GM10847 (cell line): ENCODE data around the gene ATN1.

Source experiments
- POLR2A ChIP-seq: IDR thresholded peaks from 2 replicates; pipeline ENCODE4 v1.6.1; 2011; ENCODE audit not compliant: insufficient read length; ENCODE audit errors: extremely low read depth

Gene ATN1

GRCh38 chr12:6965026-6965661 lies 37.4 kb downstream of the ATN1 start:
- TF ChIP-seq POLR2A: no peak

- TF ChIP-seq POLR2A: no peak
Measured at GRCh38 chr12:6965714-6966113, 38.0 kb downstream of the ATN1 start.

- TF ChIP-seq POLR2A: no peak
Measured at GRCh38 chr12:6966351-6966750, 38.6 kb downstream of the ATN1 start.

GRCh38 chr12:6967651-6968100 lies 39.9 kb downstream of the ATN1 start:
- no peak for TF ChIP-seq POLR2A

GRCh38 chr12:6968426-6968825 lies 40.7 kb downstream of the ATN1 start:
- no peak for TF ChIP-seq POLR2A

GRCh38 chr12:6970096-6970527 lies 42.4 kb downstream of the ATN1 start:
- no peak for TF ChIP-seq POLR2A

GRCh38 chr12:6974180-6974579 lies 46.4 kb downstream of the ATN1 start:
- no peak for TF ChIP-seq POLR2A

GRCh38 chr12:6975297-6976032 lies 47.7 kb downstream of the ATN1 start:
- TF ChIP-seq POLR2A: no peak

- no peak for TF ChIP-seq POLR2A
Measured at GRCh38 chr12:6977653-6978052, 49.9 kb downstream of the ATN1 start.

- TF ChIP-seq POLR2A: no peak
Measured at GRCh38 chr12:6978188-6978587, 50.4 kb downstream of the ATN1 start.

- no peak for TF ChIP-seq POLR2A
Measured at GRCh38 chr12:6978611-6979011, 50.9 kb downstream of the ATN1 start.

- no peak for TF ChIP-seq POLR2A
Measured at GRCh38 chr12:6979021-6979420, 51.3 kb downstream of the ATN1 start.

GRCh38 chr12:6979453-6979852 lies 51.7 kb downstream of the ATN1 start:
- no peak for TF ChIP-seq POLR2A

GRCh38 chr12:6980075-6980474 lies 52.3 kb downstream of the ATN1 start:
- no peak for TF ChIP-seq POLR2A

GRCh38 chr12:6980740-6981139 lies 53.0 kb downstream of the ATN1 start:
- TF ChIP-seq POLR2A: no peak

- no peak for TF ChIP-seq POLR2A
Measured at GRCh38 chr12:6981152-6982052, 53.6 kb downstream of the ATN1 start.

GRCh38 chr12:6982532-6982931 lies 54.8 kb downstream of the ATN1 start:
- TF ChIP-seq POLR2A: no peak
